Activated naive CD4-positive, alpha-beta T cell treated with anti-CD3 and anti-CD28 coated beads, Interleukin-2, amount 50 U/mL, for 16 hours (primary cell): ENCODE measurements around the gene CELA2B.
"Not testable (repeated sequence)": the region's sequence is repeated elsewhere in the genome, so short reads cannot be mapped to it uniquely, and the experiment has no call there.

Experiments
- DNase-seq: peaks from one replicate; pipeline ENCODE4 v3.0.0-alpha.2; 2020

The CELA2B gene

DNA sequence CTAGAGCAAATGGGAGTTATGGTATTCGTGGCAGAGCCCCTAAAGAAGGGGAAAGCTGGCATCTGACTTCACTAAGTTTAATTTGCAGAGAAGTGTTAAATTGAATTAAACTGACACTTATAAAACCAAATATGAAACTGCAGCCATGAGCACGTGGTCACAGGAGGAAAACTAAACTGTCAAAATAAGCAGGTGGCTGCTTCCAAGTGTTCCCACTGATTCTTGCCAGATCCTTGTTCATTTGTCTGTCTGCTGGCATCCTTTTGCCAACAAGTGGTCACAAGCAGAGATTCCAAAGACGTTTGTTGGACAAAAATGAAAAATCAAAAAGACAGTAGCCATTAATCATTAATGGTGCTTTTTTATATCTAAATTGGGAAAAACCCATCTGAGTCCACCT is 6.5 kb upstream of the CELA2B start:
- no peak for DNase-seq

DNA sequence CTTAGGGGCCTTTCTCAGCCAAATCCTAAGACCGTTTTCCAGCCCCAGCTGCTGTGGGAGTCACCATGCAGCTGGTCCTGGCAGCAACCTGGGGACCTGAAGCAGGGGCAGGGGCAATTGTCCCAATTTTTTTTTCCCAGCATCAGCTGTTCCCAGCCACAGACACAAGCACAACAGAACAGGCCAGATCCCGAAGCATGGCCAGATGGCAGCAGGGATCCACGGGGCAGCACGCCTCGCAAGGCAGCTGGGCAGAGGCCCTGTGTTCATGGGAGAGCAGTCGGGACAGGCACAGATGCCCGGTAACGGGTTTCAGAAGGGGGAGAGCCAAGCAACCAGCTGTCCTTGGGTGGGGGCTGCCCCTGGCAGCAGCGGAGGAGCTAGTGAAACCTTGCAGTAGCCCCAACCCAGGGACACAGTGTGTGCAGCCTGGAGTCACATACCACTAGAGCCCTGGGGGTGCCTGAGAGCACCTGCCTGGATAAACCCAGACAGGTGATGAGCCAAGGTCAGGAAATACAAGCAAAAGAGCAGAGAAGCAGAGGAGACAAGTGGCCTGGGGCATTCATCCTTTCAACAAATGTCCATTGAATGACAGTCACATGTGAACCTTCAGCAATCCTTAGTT is 6.0 kb upstream of the CELA2B start:
- DNase-seq, result not testable (repeated sequence)

DNA sequence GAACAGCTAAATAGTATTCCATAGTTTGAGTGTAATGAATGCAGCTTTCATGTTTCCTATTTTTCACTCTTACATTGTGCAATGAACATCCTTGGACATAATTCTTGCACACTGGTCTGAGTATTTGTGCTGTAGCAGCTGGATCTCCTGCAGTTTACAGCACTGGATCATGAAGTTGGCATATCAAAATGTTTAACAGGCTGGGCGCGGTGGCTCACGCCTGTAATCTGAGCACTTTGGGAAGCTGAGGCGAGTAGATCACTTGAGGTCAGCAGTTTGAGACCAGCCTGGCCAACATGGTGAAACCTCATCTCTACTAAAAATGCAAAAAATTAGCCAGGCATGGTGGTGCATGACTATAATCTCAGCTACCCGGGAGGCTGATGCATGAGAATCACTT is 4.8 kb upstream of the CELA2B start:
- not testable (repeated sequence) for DNase-seq

DNA sequence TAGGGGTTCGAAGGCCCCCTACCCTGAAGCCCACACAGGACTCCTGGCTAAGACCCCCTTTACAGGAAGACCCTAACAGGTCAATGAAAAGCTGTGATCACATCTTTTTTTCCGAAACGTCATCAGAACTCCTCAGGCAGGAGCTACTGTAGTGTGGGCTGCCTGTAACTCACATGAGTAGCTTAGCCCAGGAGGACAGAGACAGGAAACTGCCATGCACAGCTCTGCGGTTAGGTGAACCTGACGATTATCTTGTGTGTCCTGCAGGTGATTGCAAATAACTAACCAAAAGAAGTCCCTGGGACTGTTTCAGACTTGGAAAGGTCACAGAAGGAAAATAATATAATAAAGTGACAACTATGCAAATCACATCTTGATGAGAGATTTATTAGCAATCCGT is 4.2 kb upstream of the CELA2B start:
- DNase-seq, result not testable (repeated sequence)

GRCh38 chr1:15472587-15472986 is 3.3 kb upstream of the CELA2B start:
- DNase-seq, result no peak

- no peak for DNase-seq
Measured at GRCh38 chr1:15476927-15477326, 1.0 kb downstream of the CELA2B start.

- no peak for DNase-seq
Measured at GRCh38 chr1:15477646-15478212, 1.8 kb downstream of the CELA2B start.

GRCh38 chr1:15479654-15480347 is 3.9 kb downstream of the CELA2B start:
- DNase-seq, result no peak

DNA sequence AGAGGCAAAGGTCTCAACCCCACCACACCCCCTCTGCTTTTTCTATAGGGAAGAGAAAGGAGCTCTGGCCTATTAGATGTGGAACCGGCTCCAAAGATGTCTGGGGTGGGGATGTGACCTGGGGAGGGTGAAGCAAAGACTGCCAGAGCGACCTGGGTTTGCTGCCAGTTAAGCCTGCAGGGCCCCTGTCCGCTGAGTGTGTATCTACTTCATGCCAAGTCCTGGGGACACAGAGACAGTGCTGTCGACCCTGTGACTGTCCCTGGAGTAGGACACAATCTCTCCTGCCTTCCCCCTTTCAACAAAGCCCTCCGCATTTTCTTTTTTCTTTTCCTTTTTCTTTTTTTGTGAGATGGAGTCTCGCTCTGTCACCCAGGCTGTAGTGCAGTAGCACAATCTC is 6.6 kb downstream of the CELA2B start:
- DNase-seq, result not testable (repeated sequence)

GRCh38 chr1:15482983-15483543 is 7.2 kb downstream of the CELA2B start:
- DNase-seq, result not testable (repeated sequence)

- DNase-seq, result no peak
Measured at GRCh38 chr1:15483971-15484370, 8.1 kb downstream of the CELA2B start.

GRCh38 chr1:15484443-15484842 is 8.5 kb downstream of the CELA2B start:
- DNase-seq, result not testable (repeated sequence)

- DNase-seq, result no peak
Measured at GRCh38 chr1:15485636-15486035, 9.7 kb downstream of the CELA2B start.

DNA sequence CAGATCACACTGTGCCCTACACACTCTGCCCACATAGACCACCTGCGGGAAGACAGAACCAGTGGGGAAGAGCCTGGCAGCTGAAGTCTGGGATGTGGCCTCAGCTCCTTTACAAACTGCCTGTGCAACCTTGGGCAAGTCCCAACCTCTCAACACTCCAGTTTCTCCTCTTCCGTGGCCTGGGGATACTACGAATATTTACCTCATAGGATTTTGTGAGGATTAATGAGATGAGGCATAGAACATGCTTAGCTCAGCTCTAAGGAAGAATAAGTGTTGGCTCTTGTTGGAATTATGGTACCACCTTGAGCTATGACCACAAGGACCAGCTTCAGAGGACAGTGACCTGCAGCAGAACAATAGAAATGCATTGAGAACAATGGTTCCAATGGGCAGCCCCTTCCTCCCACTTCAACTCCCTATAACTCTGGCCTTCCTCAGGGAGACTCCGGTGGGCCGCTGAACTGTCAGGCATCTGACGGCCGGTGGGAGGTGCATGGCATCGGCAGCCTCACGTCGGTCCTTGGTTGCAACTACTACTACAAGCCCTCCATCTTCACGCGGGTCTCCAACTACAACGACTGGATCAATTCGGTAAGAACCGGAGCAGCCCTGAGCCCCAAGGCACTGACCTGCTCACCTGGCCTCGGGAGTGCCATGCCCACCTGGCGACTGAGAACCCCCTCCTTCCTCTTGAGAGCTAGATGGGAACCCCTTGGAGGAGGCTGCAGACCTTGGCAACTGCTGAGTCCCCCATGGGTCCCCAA is 11.1 kb downstream of the CELA2B start:
- not testable (repeated sequence) for DNase-seq

GRCh38 chr1:15488371-15488770 is 12.5 kb downstream of the CELA2B start:
- DNase-seq, result no peak

DNA sequence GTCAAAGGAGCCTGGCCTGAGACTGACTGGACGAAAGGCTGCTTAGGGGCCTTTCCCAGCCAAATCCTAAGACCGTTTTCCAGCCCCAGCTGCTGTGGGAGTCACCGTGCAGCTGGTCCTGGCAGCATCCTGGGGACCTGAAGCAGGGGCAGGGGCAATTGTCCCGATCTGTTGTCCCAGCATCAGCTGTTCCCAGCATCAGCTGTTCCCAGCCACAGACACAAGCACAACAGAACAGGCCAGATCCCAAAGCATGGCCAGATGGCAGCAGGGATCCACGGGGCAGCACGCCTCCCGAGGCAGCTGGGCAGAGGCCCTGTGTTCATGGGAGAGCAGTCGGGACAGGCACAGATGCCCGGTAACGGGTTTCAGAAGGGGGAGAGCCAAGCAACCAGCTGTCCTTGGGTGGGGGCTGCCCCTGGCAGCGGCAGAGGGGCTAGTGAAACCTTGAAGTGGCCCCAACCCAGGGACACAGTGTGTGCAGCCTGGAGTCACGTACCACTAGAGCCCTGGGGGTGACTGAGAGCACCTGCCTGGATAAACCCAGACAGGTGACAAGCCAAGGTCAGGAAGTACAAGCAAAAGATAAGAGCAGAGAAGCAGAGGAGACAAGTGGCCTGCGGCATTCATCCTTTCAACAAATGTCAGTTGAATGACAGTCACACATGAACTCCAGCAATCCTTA is 13.3 kb downstream of the CELA2B start:
- no peak for DNase-seq

GRCh38 chr1:15491010-15491409 is 15.1 kb downstream of the CELA2B start:
- not testable (repeated sequence) for DNase-seq

GRCh38 chr1:15492596-15492995 is 16.7 kb downstream of the CELA2B start:
- DNase-seq, result no peak

DNA sequence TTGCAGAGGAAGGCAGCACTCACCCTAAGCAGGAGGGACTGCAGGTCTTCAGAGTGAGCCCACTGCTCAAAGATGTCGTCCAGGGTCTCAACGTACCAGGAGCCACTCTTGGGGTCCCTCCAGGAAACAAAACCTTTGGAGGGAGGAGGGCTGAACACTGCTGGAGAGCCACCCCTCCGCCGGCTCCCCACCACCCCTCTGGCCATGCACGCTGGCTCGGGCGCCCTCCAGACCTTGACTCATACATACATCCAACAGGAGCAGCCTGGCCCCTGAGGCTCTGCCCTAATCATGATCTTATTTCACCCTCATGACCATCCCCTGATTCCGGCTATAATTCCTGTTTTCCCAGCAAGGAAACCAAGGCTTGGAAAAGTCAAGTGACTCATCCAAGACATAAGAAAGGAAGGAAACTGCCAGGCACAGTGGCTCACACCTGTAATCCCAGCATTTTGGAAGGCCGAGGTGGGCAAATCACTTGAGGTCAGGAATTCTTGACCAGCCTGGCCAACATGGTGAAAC is 18.0 kb downstream of the CELA2B start:
- no peak for DNase-seq

GRCh38 chr1:15500184-15501178 is 24.6 kb downstream of the CELA2B start:
- no peak for DNase-seq
